NCI-H146 treated with DMSO at 0.1 percent for 48 hours (cell line): ENCODE data around the gene MOSPD2.

Source experiments
- DNase-seq: peaks from one replicate; lab custom pipeline; 2025; ENCODE audit not compliant: unreplicated experiment; lab: John Stamatoyannopoulos, UW

Gene MOSPD2

GRCh38 chrX:14913241-14913640, 40.0 kb downstream of the MOSPD2 start:
- DNase-seq = no peak

GRCh38 chrX:14915596-14915995, 42.4 kb downstream of the MOSPD2 start:
- DNase-seq = no peak

GRCh38 chrX:14916017-14916674, 42.9 kb downstream of the MOSPD2 start:
- no peak for DNase-seq

- DNase-seq = no peak
Observed at GRCh38 chrX:14919407-14919806, 46.2 kb downstream of the MOSPD2 start.

GRCh38 chrX:14920196-14920595, 47.0 kb downstream of the MOSPD2 start:
- DNase-seq = no peak

- no peak for DNase-seq
Observed at GRCh38 chrX:14922437-14922836, 49.2 kb downstream of the MOSPD2 start.

- no peak for DNase-seq
Observed at GRCh38 chrX:14923761-14924160, 50.5 kb downstream of the MOSPD2 start.

GRCh38 chrX:14926471-14926870, 53.2 kb downstream of the MOSPD2 start:
- DNase-seq = no peak

GRCh38 chrX:14927401-14927800, 54.2 kb downstream of the MOSPD2 start:
- DNase-seq = no peak

- DNase-seq = no peak
Observed at GRCh38 chrX:14930663-14931062, 57.4 kb downstream of the MOSPD2 start.

GRCh38 chrX:14932136-14932535, 58.9 kb downstream of the MOSPD2 start:
- DNase-seq = no peak

GRCh38 chrX:14934423-14934822, 61.2 kb downstream of the MOSPD2 start:
- DNase-seq = no peak

- no peak for DNase-seq
Observed at GRCh38 chrX:14936561-14936960, 63.3 kb downstream of the MOSPD2 start.

GRCh38 chrX:14939644-14940043, 66.4 kb downstream of the MOSPD2 start:
- no peak for DNase-seq

- no peak for DNase-seq
Observed at GRCh38 chrX:14941301-14941700, 68.1 kb downstream of the MOSPD2 start.

- no peak for DNase-seq
Observed at GRCh38 chrX:14942341-14942740, 69.1 kb downstream of the MOSPD2 start.

GRCh38 chrX:14943962-14944361, 70.7 kb downstream of the MOSPD2 start:
- DNase-seq = no peak

- no peak for DNase-seq
Observed at GRCh38 chrX:14946606-14947155, 73.5 kb downstream of the MOSPD2 start.

GRCh38 chrX:14948691-14949090, 75.5 kb downstream of the MOSPD2 start:
- DNase-seq = no peak

GRCh38 chrX:14956813-14957582, 83.8 kb downstream of the MOSPD2 start:
- no peak for DNase-seq

- DNase-seq = no peak
Observed at GRCh38 chrX:14963447-14964236, 90.4 kb downstream of the MOSPD2 start.

- no peak for DNase-seq
Observed at GRCh38 chrX:14964500-14964899, 91.3 kb downstream of the MOSPD2 start.
